Esophagus squamous epithelium (tissue), 4 donors: Measurements from ENCODE around the gene COX18.

Source experiments
- CTCF ChIP-seq, 6 experiments: fragments of 450-650 bp in 4 of 6; fragments of 200-600 bp in 2 of 6; sonication (generic) in 2 of 6; IDR thresholded peaks; one replicate each; pipeline ENCODE4 v1.5.1; 2016 to 2019; ENCODE audit warnings: antibody characterized with exemption in 6 of 6, mild to moderate bottlenecking in 4 of 6, moderate library complexity in 4 of 6
- POLR2A ChIP-seq, 4 donors: fragments of 450-650 bp; IDR thresholded peaks; one replicate each; pipeline ENCODE4 v1.6.1; 2017; ENCODE audit warnings: antibody characterized with exemption in 4 of 4, mild to moderate bottlenecking in 4 of 4, moderate library complexity in 3 of 4

GRCh38 chr4:73086095-73086868, 16.8 kb upstream of the COX18 start:
- TF ChIP-seq CTCF (IDR thresholded peaks at IDR 0.05) (no peak), POLR2A (IDR thresholded peaks at IDR 0.05) (no peak)
